IgD-negative memory B cell (primary cell): ENCODE data around the gene ACTL7A. TPM values are rescaled to one million over a fixed set of nuclear protein-coding genes. Genes with fewer than 3 reads are reported as not detected.

Source experiments
- H3K27ac Mint-ChIP-seq, 3 donors: one replicate each; pipeline ENCODE4 v1.8.0; 2020 to 2022; ENCODE audit warnings: mild to moderate bottlenecking in 3 of 3, mixed read lengths in 3 of 3, moderate library complexity in 1 of 3
- H3K27me3 Mint-ChIP-seq: one replicate; pipeline ENCODE4 v1.8.0; 2021; ENCODE audit warnings: mixed read lengths
- H3K36me3 Mint-ChIP-seq: one replicate; pipeline ENCODE4 v1.8.0; 2020; ENCODE audit warnings: mild to moderate bottlenecking, mixed read lengths
- H3K4me1 Mint-ChIP-seq, 3 donors: one replicate each; pipeline ENCODE4 v1.8.0; 2020 to 2022; ENCODE audit warnings: mixed read lengths in 3 of 3, mild to moderate bottlenecking in 1 of 3
- H3K4me3 Mint-ChIP-seq, 4 donors: one replicate each; pipeline ENCODE4 v1.8.0; 2020 to 2022; ENCODE audit warnings: mild to moderate bottlenecking in 4 of 4, mixed read lengths in 4 of 4, moderate library complexity in 3 of 4
- H3K9me3 Mint-ChIP-seq, 3 donors: one replicate each; pipeline ENCODE4 v1.8.0; 2020 to 2021; ENCODE audit warnings: mixed read lengths in 3 of 3, mild to moderate bottlenecking in 1 of 3
- polyA plus RNA-seq: library from polyadenylated mRNA; unstranded; fragments of 300-500 nt; fragmentation: Illumina TruSeq; gene quantifications from one replicate; pipeline ENCODE4 v1.2.3, GENCODE V29; 2021

Gene ACTL7A
- polyA plus RNA-seq, 1 donor from 2014 or later = not detected

DNA sequence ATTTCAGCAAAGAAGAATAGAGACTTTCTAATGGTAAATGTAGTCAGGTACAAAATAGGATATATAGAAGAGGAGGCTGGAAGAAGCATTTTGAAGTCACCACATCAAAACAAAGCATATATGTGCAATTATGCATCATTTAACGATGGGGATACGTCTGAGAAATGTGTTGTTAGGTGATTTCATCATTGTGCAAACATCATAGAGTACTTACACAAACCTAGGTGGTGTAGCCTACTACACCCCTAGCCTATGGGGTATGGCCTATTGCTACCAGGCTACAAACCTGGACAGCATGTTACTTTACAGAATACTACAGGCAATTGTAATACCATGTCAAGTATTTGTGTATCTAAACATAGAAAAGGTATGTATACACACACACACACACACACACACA is 43.4 kb downstream of the ACTL7A start:
- peaks cover 19% of the 10 kb centered on the region for H3K36me3 Mint-ChIP-seq
- H3K4me1 Mint-ChIP-seq = peaks cover 0 to 2% (median 0%) of the 10 kb centered on the region in 3 donors
- no peak overlapping the region for H3K4me3 Mint-ChIP-seq
- no peaks in the 10 kb centered on the region for H3K27me3 Mint-ChIP-seq
- no peaks in the 10 kb centered on the region for H3K9me3 Mint-ChIP-seq
- no peak overlapping the region for H3K27ac Mint-ChIP-seq

DNA sequence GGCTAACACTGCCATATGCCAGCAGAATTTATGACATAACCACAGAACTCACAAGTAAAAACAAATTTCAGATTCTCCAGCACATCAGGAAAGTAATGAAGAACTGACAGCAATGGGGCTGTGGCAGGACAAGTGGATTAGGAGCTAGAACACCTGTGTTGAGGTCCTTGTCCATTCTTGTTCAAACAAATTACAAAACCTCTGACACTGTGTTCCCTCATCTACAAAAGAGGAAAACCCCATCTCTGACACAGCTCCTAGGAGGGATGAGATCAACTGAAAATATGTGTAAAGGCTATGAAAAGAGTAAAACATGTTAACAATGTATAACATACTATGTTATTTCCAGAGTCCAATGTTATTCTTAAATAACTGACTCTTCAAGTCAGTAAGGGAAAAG is 48.3 kb downstream of the ACTL7A start:
- peaks cover 18% of the 10 kb centered on the region for H3K36me3 Mint-ChIP-seq
- peaks cover 0 to 5% (median 0%) of the 10 kb centered on the region in 3 donors for H3K4me1 Mint-ChIP-seq
- no peak overlapping the region for H3K4me3 Mint-ChIP-seq
- no peak overlapping the region for H3K27ac Mint-ChIP-seq
- no peaks in the 10 kb centered on the region for H3K9me3 Mint-ChIP-seq
- H3K27me3 Mint-ChIP-seq = no peaks in the 10 kb centered on the region

DNA sequence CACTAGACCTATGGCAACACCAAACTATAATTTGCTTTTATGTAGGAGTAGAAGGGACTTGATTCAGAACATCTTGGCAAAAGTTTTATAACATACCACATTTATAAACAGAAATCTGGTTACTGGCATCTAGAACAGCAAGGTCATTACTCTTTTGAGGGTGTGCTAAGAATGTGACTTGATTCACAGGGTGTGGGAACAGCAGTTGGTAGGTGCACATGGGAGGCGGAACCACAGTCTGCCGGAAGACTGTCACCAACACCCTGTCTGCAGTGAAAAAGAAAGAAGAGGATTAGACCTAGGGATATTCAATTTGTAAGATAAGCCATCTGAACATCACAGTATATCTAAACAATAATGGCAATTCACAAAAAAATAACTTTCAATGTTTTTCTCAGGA is 48.8 kb downstream of the ACTL7A start:
- peak overlapping the region in 1 of 3 donors; percentile 37 for H3K27ac Mint-ChIP-seq
- H3K4me1 Mint-ChIP-seq = peaks cover 0 to 5% (median 0%) of the 10 kb centered on the region in 3 donors
- H3K9me3 Mint-ChIP-seq = no peaks in the 10 kb centered on the region
- peaks cover 18% of the 10 kb centered on the region for H3K36me3 Mint-ChIP-seq
- no peaks in the 10 kb centered on the region for H3K27me3 Mint-ChIP-seq
- H3K4me3 Mint-ChIP-seq = no peak overlapping the region

DNA sequence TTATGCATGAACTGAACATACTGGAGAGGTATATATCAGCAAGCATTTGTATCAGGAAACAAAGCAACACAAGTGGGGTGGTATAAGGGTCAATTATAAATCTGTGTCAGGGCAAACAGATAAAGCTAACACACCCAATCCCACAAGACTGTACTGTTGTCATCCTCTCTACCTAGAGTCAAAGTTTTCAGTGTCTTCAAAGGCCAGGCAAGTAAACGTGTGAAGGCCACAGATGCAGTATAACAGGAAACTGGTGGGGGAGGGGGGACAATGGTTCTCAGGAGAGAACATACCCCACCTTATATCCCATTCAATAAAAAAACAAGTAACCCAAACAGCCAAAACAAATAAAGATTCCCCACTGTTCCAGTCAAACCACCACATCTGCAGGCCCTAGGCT is 49.8 kb downstream of the ACTL7A start:
- no peak overlapping the region for H3K27ac Mint-ChIP-seq
- no peaks in the 10 kb centered on the region for H3K9me3 Mint-ChIP-seq
- H3K27me3 Mint-ChIP-seq = no peaks in the 10 kb centered on the region
- peaks cover 20% of the 10 kb centered on the region for H3K36me3 Mint-ChIP-seq
- H3K4me1 Mint-ChIP-seq = peaks cover 0 to 5% (median 0%) of the 10 kb centered on the region in 3 donors
- H3K4me3 Mint-ChIP-seq = no peak overlapping the region

Other genes starting within 250 kb of the ACTL7A start
- not detected for gene ACTL7B, start 6.3 kb upstream of the ACTL7A start, polyA plus RNA-seq
- 14.4 TPM for gene ELP1, start 71.9 kb downstream of the ACTL7A start, polyA plus RNA-seq
- 11.4 TPM for gene ABITRAM, start 72.1 kb downstream of the ACTL7A start, polyA plus RNA-seq
- gene CTNNAL1, start 151.2 kb downstream of the ACTL7A start, polyA plus RNA-seq = 1.1 TPM